Measurements from ENCODE around the gene HIPK2. TPM values are rescaled to one million over a fixed set of nuclear protein-coding genes. Genes with fewer than 3 reads are reported as not detected.

Gene HIPK2
- total and polyA plus RNA-seq, 2 donors (not counting 3 experiments of a cell fraction or from before 2014, with no cell fraction given), result 9.0 to 43.8 TPM

GRCh38 chr7:139821349-139822105 is 43.7 kb upstream of the HIPK2 start:
- H3K79me2 ChIP-seq (ENCODE audit: control insufficient read depth, insufficient read depth, low read length), result no peaks in the 10 kb centered on the region
- H2AFZ ChIP-seq (ENCODE audit: low read depth, low read length), result no peak overlapping the region
- H3K9me3 ChIP-seq (replicated peaks; ENCODE audit: control insufficient read depth, insufficient read depth, low read length), result no peaks in the 10 kb centered on the region
- no TSS peak for BruUV-seq (replicated peaks)
- H3K9ac ChIP-seq (replicated peaks; ENCODE audit: extremely low read depth, insufficient read depth, low read length), result no peak overlapping the region
- H3K4me2 ChIP-seq (ENCODE audit: insufficient read depth, low read length), result no peak overlapping the region
- H3K27me3 ChIP-seq (ENCODE audit: control insufficient read depth in 2 of 2, insufficient read depth in 2 of 2, low read length in 2 of 2), result peaks cover 11 to 23% of the 10 kb centered on the region in 2 experiments
- intact Hi-C loops (cut with micrococcal nuclease) (no loop called here), dilution Hi-C loops (cut with MboI; ENCODE audit: extremely low pct_ligation_motif_present, low sequenced_read_pairs) (no loop called here)
- TF ChIP-seq CTCF (IDR thresholded peaks at IDR 0.05; ENCODE audit: extremely low read depth in 1 of 2, insufficient read depth in 1 of 2, low read depth in 1 of 2, low read length in 2 of 2), result no peak
- TF ChIP-seq FOS (IDR thresholded peaks at IDR 0.05; ENCODE audit: borderline replicate concordance, insufficient read depth, low read length), result no peak
- POLR2A ChIA-PET, result no interaction called here
- H3K9me1 ChIP-seq (replicated peaks; ENCODE audit: control insufficient read depth, extremely low read depth, insufficient read depth, low read length), result no peaks in the 10 kb centered on the region
- CTCF ChIA-PET, result interaction anchor here (1.0 kb wide), 1 partner anchor 176 kb away, joined by 3 read pairs; no protein-coding TSS in a partner anchor
- DNase-seq (ENCODE audit: low read depth, low spot score), result no peak
- H4K20me1 ChIP-seq (replicated peaks; ENCODE audit: control insufficient read depth, extremely low read depth, insufficient read depth, low read length), result no peaks in the 10 kb centered on the region
- no peak overlapping the region for H3K4me3 ChIP-seq (replicated peaks in 1 of 3; ENCODE audit: insufficient read depth in 1 of 3, low read depth in 1 of 3, low read length in 3 of 3)
- no peaks in the 10 kb centered on the region for H3K4me1 ChIP-seq (ENCODE audit: control insufficient read depth, extremely low read depth, insufficient read depth, low read length)
- no peak for FAIRE-seq
- H3K36me3 ChIP-seq (ENCODE audit: control insufficient read depth in 2 of 2, extremely low read depth in 1 of 2, insufficient read depth in 2 of 2, low read length in 2 of 2), result no peaks in the 10 kb centered on the region
- H3K27ac ChIP-seq (ENCODE audit: insufficient read depth, low read depth, low read length), result no peak overlapping the region

GRCh38 chr7:139820089-139820488 is 42.3 kb upstream of the HIPK2 start:
- intact Hi-C loops (cut with micrococcal nuclease) (no loop called here), dilution Hi-C loops (cut with MboI; ENCODE audit: extremely low pct_ligation_motif_present, low sequenced_read_pairs) (no loop called here)
- FAIRE-seq (no peak), DNase-seq (ENCODE audit: low read depth, low spot score) (no peak)
- Histone ChIP-seq H3K79me2 (ENCODE audit: control insufficient read depth, insufficient read depth, low read length) (no peaks in the 10 kb centered on the region), H3K27me3 (ENCODE audit: control insufficient read depth in 2 of 2, insufficient read depth in 2 of 2, low read length in 2 of 2) (peaks cover 14 to 27% of the 10 kb centered on the region in 2 experiments), H3K9ac (replicated peaks; ENCODE audit: extremely low read depth, insufficient read depth, low read length) (no peak overlapping the region), H3K4me2 (ENCODE audit: insufficient read depth, low read length) (no peak overlapping the region), H3K4me1 (ENCODE audit: control insufficient read depth, extremely low read depth, insufficient read depth, low read length) (no peaks in the 10 kb centered on the region), H4K20me1 (replicated peaks; ENCODE audit: control insufficient read depth, extremely low read depth, insufficient read depth, low read length) (no peaks in the 10 kb centered on the region), H3K27ac (ENCODE audit: insufficient read depth, low read depth, low read length) (no peak overlapping the region), H2AFZ (ENCODE audit: low read depth, low read length) (no peak overlapping the region), H3K4me3 (replicated peaks in 1 of 3; ENCODE audit: insufficient read depth in 1 of 3, low read depth in 1 of 3, low read length in 3 of 3) (no peak overlapping the region), H3K9me3 (replicated peaks; ENCODE audit: control insufficient read depth, insufficient read depth, low read length) (no peaks in the 10 kb centered on the region), H3K9me1 (replicated peaks; ENCODE audit: control insufficient read depth, extremely low read depth, insufficient read depth, low read length) (no peaks in the 10 kb centered on the region), H3K36me3 (ENCODE audit: control insufficient read depth in 2 of 2, extremely low read depth in 1 of 2, insufficient read depth in 2 of 2, low read length in 2 of 2) (no peaks in the 10 kb centered on the region)
- CTCF ChIA-PET, result no interaction called here
- POLR2A ChIA-PET, result no interaction called here
- TF ChIP-seq GATA2 (IDR thresholded peaks at IDR 0.05; ENCODE audit: insufficient read depth, insufficient read length, low read depth, low read length), result no peak
- no TSS peak for BruUV-seq (replicated peaks)

All from endothelial cell of umbilical vein (primary cell).